Glutamatergic neuron (in vitro differentiated cells): ENCODE results near the gene GSG1L. TPM values are rescaled to one million over a fixed set of nuclear protein-coding genes. Genes with fewer than 3 reads are reported as not detected.

ENCODE experiments used
- DNase-seq: peaks from one replicate; pipeline ENCODE4 v3.0.0; 2022
- H3K27ac Mint-ChIP-seq: one replicate; pipeline ENCODE4 v1.8.0; 2020; ENCODE audit warnings: mild to moderate bottlenecking, mixed read lengths, inconsistent platforms; ENCODE audit not compliant: unreplicated experiment
- H3K27me3 Mint-ChIP-seq: one replicate; pipeline ENCODE4 v1.8.0; 2020; ENCODE audit warnings: mild to moderate bottlenecking, moderate library complexity, mixed read lengths, inconsistent platforms; ENCODE audit not compliant: unreplicated experiment
- H3K36me3 Mint-ChIP-seq: one replicate; pipeline ENCODE4 v1.8.0; 2020; ENCODE audit warnings: mild to moderate bottlenecking, mixed read lengths, inconsistent platforms; ENCODE audit not compliant: unreplicated experiment
- H3K4me1 Mint-ChIP-seq: one replicate; pipeline ENCODE4 v1.8.0; 2020; ENCODE audit warnings: mild to moderate bottlenecking, low read depth, mixed read lengths, inconsistent platforms; ENCODE audit not compliant: unreplicated experiment
- H3K4me3 Mint-ChIP-seq: one replicate; pipeline ENCODE4 v1.8.0; 2020; ENCODE audit warnings: mild to moderate bottlenecking, mixed read lengths, inconsistent platforms; ENCODE audit not compliant: unreplicated experiment
- H3K9me3 Mint-ChIP-seq: one replicate; pipeline ENCODE4 v1.8.0; 2020; ENCODE audit warnings: mild to moderate bottlenecking, moderate library complexity, mixed read lengths, inconsistent platforms; ENCODE audit not compliant: unreplicated experiment
- total RNA-seq: library from RNA; stranded (reverse); fragmentation: NEBNext Ultra II Directional; extraction: Animal tissue kit (Norgen Biotek cat#: 25700); gene quantifications from one replicate; pipeline ENCODE4 v1.2.1, GENCODE V29; 2021; ENCODE audit not compliant: unreplicated experiment
- TF ChIP-seq, protein P1 (sequence below): fragments of 200-600 bp; sonication (generic); IDR thresholded peaks from one replicate; pipeline ENCODE4 v1.5.0; 2021; ENCODE audit not compliant: partially characterized antibody, unreplicated experiment

GSG1L gene
- total RNA-seq, 1 donor from 2014 or later, result 0.91 TPM

GRCh38 chr16:27920391-27920891, 143.1 kb downstream of the GSG1L start:
- H3K4me3 Mint-ChIP-seq, result peak overlapping the region; percentile 79
- H3K36me3 Mint-ChIP-seq, result peaks cover 4% of the 10 kb centered on the region
- peaks cover 2% of the 10 kb centered on the region for H3K9me3 Mint-ChIP-seq
- peak; percentile 78 for DNase-seq
- peaks cover 17% of the 10 kb centered on the region for H3K27me3 Mint-ChIP-seq
- peaks cover 26% of the 10 kb centered on the region for H3K4me1 Mint-ChIP-seq
- TF ChIP-seq, protein P1, sequence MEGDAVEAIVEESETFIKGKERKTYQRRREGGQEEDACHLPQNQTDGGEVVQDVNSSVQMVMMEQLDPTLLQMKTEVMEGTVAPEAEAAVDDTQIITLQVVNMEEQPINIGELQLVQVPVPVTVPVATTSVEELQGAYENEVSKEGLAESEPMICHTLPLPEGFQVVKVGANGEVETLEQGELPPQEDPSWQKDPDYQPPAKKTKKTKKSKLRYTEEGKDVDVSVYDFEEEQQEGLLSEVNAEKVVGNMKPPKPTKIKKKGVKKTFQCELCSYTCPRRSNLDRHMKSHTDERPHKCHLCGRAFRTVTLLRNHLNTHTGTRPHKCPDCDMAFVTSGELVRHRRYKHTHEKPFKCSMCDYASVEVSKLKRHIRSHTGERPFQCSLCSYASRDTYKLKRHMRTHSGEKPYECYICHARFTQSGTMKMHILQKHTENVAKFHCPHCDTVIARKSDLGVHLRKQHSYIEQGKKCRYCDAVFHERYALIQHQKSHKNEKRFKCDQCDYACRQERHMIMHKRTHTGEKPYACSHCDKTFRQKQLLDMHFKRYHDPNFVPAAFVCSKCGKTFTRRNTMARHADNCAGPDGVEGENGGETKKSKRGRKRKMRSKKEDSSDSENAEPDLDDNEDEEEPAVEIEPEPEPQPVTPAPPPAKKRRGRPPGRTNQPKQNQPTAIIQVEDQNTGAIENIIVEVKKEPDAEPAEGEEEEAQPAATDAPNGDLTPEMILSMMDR, result peak; percentile 67
- H3K27ac Mint-ChIP-seq, result peak overlapping the region; percentile 92

DNA sequence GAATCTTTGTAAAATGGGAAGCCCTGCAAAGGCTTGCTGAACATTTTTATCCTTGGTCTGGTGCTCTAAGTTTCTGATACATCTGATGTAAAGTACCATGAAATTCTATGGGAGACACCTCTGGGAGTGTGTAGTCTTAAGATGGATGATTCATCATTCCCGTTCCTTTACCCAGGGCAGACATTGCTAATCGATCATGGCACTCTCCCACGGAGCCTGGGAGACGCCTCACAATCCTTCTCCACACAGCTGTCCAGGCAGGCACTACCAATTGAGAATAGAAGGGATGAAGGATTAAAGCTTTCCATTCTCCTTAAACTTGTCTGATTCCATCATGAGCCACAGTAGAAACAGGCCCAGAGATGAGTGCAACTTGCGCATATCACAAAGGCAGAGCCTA, 144.8 kb downstream of the GSG1L start:
- H3K4me3 Mint-ChIP-seq, result no peak overlapping the region
- peaks cover 4% of the 10 kb centered on the region for H3K36me3 Mint-ChIP-seq
- H3K4me1 Mint-ChIP-seq, result peaks cover 26% of the 10 kb centered on the region
- no peak for DNase-seq
- peaks cover 2% of the 10 kb centered on the region for H3K9me3 Mint-ChIP-seq
- peaks cover 17% of the 10 kb centered on the region for H3K27me3 Mint-ChIP-seq
- H3K27ac Mint-ChIP-seq, result no peak overlapping the region
- TF ChIP-seq, protein P1, result no peak

GRCh38 chr16:27917949-27918348, 145.6 kb downstream of the GSG1L start:
- Mint-ChIP-seq H3K9me3 (peaks cover 4% of the 10 kb centered on the region), H3K36me3 (peaks cover 4% of the 10 kb centered on the region), H3K27me3 (peaks cover 17% of the 10 kb centered on the region), H3K4me3 (no peak overlapping the region), H3K27ac (no peak overlapping the region), H3K4me1 (peaks cover 26% of the 10 kb centered on the region)
- no peak for DNase-seq
- TF ChIP-seq, protein P1, result no peak

GRCh38 chr16:27911486-27911885, 152.0 kb downstream of the GSG1L start:
- Mint-ChIP-seq H3K27ac (no peak overlapping the region), H3K4me1 (peaks cover 28% of the 10 kb centered on the region), H3K36me3 (no peaks in the 10 kb centered on the region), H3K4me3 (no peak overlapping the region), H3K27me3 (peaks cover 6% of the 10 kb centered on the region), H3K9me3 (peaks cover 6% of the 10 kb centered on the region)
- DNase-seq, result no peak
- TF ChIP-seq, protein P1, result no peak

- DNase-seq, result peak; percentile 31
- Mint-ChIP-seq H3K4me3 (peak overlapping the region; percentile 27), H3K27ac (peak overlapping the region; percentile 65), H3K36me3 (no peaks in the 10 kb centered on the region), H3K4me1 (peaks cover 37% of the 10 kb centered on the region), H3K27me3 (peaks cover 4% of the 10 kb centered on the region), H3K9me3 (peaks cover 7% of the 10 kb centered on the region)
- TF ChIP-seq, protein P1, result no peak
Observed at GRCh38 chr16:27907457-27907972, 156.0 kb downstream of the GSG1L start.
